PFSK-1 (cell line): ENCODE measurements around the gene MYRF.

Experiments used
- FOXP2 ChIP-seq: optimal IDR thresholded peaks from 2 replicates; pipeline ENCODE3; 2011; ENCODE audit warnings: borderline replicate concordance, control low read depth, inconsistent platforms; ENCODE audit not compliant: insufficient read depth; ENCODE audit errors: extremely low read length, extremely low read depth
- REST ChIP-seq, 2 experiments: IDR thresholded peaks; 2 replicates each; pipeline versions ENCODE4 v1.6.1 to v1.8.0; 2011 to 2012; ENCODE audit warnings: low read depth in 2 of 2, low read length in 2 of 2, control low read depth in 1 of 2, inconsistent platforms in 1 of 2, mild to moderate bottlenecking in 1 of 2, moderate library complexity in 1 of 2; ENCODE audit not compliant: insufficient read depth in 1 of 2
- SIN3A ChIP-seq: IDR thresholded peaks from 2 replicates; pipeline ENCODE4 v1.6.1; 2012; ENCODE audit warnings: mild to moderate bottlenecking, low read length, moderate library complexity, borderline replicate concordance; ENCODE audit not compliant: insufficient read depth
- TAF1 ChIP-seq: IDR thresholded peaks from 2 replicates; pipeline ENCODE4 v1.6.1; 2012; ENCODE audit warnings: low read length, control low read depth, borderline replicate concordance; ENCODE audit not compliant: insufficient read depth

- no peak for TF ChIP-seq SIN3A
- no peak for TF ChIP-seq FOXP2
- TF ChIP-seq TAF1: no peak
- TF ChIP-seq REST (IDR thresholded peaks at IDR 0.05; ENCODE audit: insufficient read depth in 1 of 2, low read depth in 2 of 2, low read length in 2 of 2): no peak
These were observed 47.6 kb upstream of the MYRF start for GRCh38 chr11:61704838-61705237.
